Ovary (tissue), 9 donors: Measurements from ENCODE around the gene ARRB2. TPM values are rescaled to one million over a fixed set of nuclear protein-coding genes. Genes with fewer than 3 reads are reported as not detected.

Experiments used
- DNase-seq, 5 donors: peaks; one replicate each; pipeline ENCODE4 v3.0.0-alpha.2; 2019 to 2020
- H3K27ac ChIP-seq, 2 donors: fragments of 200-600 bp; one replicate each; pipeline versions ENCODE4 v1.5.1 to v1.8.0; 2019 to 2022
- H3K27me3 ChIP-seq: fragments of 200-600 bp; one replicate; pipeline ENCODE4 v1.8.0; 2022
- H3K36me3 ChIP-seq: fragments of 200-600 bp; sonication (generic); one replicate; pipeline ENCODE4 v1.5.1; 2019
- H3K4me1 ChIP-seq: one replicate; pipeline ENCODE4 v1.8.1; 2013; ENCODE audit warnings: mild to moderate bottlenecking, moderate library complexity; ENCODE audit not compliant: insufficient read depth
- H3K4me3 ChIP-seq: fragments of 200-600 bp; sonication (generic); one replicate; pipeline ENCODE4 v1.5.1; 2017
- H3K9me3 ChIP-seq, 2 donors: fragments of 200-600 bp in 1 of 2; sonication (generic) in 1 of 2; one replicate each; pipeline versions ENCODE4 v1.5.1 to v1.8.1; 2013 to 2019; ENCODE audit warnings: mild to moderate bottlenecking in 1 of 2, moderate library complexity in 1 of 2
- EP300 ChIP-seq: sonication (generic); formaldehyde crosslinking; IDR thresholded peaks from one replicate; pipeline ENCODE4 v1.6.1; 2017; ENCODE audit warnings: antibody characterized with exemption
- POLR2A ChIP-seq: fragments of 450-650 bp; IDR thresholded peaks from one replicate; pipeline ENCODE4 v1.6.1; 2017; ENCODE audit warnings: antibody characterized with exemption, mild to moderate bottlenecking, moderate library complexity
- WGBS, 3 donors: extraction: QIAGEN DNeasy Blood & Tissue Kit in 1 of 3; methylation state at CpG; one replicate each; pipeline versions ENCODE4 v1.1.5 to v1.1.7; 2013 to 2017; 5-methylcytosine and 5-hydroxymethylcytosine counted together
- intact Hi-C, 4 donors: fragments of 100-400 bp; cut with DNase I; formaldehyde crosslinking; loops; one replicate each; pipeline versions ENCODE4 v1.11.0 to v1.15.1; 2022 to 2023
- polyA plus RNA-seq, 2 donors: library from polyadenylated mRNA; stranded (reverse); fragments of 200-250 nt in 1 of 2; fragments of 350-450 nt in 1 of 2; fragmentation: Illumina TruSeq in 1 of 2; extraction: RNeasy Lipid Tissue Mini Kit (QIAGEN cat#74804) in 1 of 2; gene quantifications; one replicate each; pipeline ENCODE4 v1.2.3, GENCODE V29; 2013 to 2014
- total RNA-seq, 7 donors: library from RNA; depleted of rRNA in 2 of 7; stranded (reverse); fragments of >200 nt in 2 of 7; fragmentation: NEBNext Ultra II Directional in 3 of 7; extraction: Animal tissue kit (Norgen Biotek cat#: 25700) in 3 of 7; gene quantifications; one replicate each; pipeline versions ENCODE4 v1.1.0 to v1.2.4, GENCODE V29; 2016 to 2023
- TF ChIP-seq, protein P1 (sequence below), 3 donors: fragments of 450-650 bp in 2 of 3; fragments of 200-600 bp in 1 of 3; IDR thresholded peaks; one replicate each; pipeline versions ENCODE4 v1.5.1 to v1.8.0; 2016 to 2022; ENCODE audit warnings: antibody characterized with exemption in 3 of 3, mild to moderate bottlenecking in 1 of 3
- donor health status: DM: no; HTN: no; CAD: no; lungs with moderate emphysema.
- donor health status: DM: no; HTN: no; CAD: no.
- donor health status: Bipolar disorder and iron deficiency.
- donor health status: DM: yes; HTN: yes; CAD: no.
- donor health status: DM: no; HTN: no; CAD: no.
- donor health status: DM: yes; HTN: yes; CAD: no.

The ARRB2 gene
- total and polyA plus RNA-seq, 9 donors: 13.4 to 40.6 (median 30.6) TPM

GRCh38 chr17:4738136-4739121 lies 28.0 kb downstream of the ARRB2 start:
- no peaks in the 10 kb centered on the region for H3K36me3 ChIP-seq
- 30 to 33% (median 31%) methylated on average over 41 of the region's 41 CpGs for WGBS, 3 donors
- peak overlapping the region; percentile 51 for H3K4me3 ChIP-seq
- no peaks in the 10 kb centered on the region for H3K27me3 ChIP-seq
- intact Hi-C loops: loop anchor here in 1 of 4 donors (10.0 kb wide), 1 partner anchor 46 kb away; the partner anchor contains the start of genes GLTPD2 and VMO1
- DNase-seq: no peak
- TF ChIP-seq POLR2A (no peak), EP300 (no peak)
- TF ChIP-seq, protein P1, sequence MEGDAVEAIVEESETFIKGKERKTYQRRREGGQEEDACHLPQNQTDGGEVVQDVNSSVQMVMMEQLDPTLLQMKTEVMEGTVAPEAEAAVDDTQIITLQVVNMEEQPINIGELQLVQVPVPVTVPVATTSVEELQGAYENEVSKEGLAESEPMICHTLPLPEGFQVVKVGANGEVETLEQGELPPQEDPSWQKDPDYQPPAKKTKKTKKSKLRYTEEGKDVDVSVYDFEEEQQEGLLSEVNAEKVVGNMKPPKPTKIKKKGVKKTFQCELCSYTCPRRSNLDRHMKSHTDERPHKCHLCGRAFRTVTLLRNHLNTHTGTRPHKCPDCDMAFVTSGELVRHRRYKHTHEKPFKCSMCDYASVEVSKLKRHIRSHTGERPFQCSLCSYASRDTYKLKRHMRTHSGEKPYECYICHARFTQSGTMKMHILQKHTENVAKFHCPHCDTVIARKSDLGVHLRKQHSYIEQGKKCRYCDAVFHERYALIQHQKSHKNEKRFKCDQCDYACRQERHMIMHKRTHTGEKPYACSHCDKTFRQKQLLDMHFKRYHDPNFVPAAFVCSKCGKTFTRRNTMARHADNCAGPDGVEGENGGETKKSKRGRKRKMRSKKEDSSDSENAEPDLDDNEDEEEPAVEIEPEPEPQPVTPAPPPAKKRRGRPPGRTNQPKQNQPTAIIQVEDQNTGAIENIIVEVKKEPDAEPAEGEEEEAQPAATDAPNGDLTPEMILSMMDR (IDR thresholded peaks at IDR 0.05): no peak
- H3K9me3 ChIP-seq: no peaks in the 10 kb centered on the region
- H3K27ac ChIP-seq: no peak overlapping the region
- peaks cover 5% of the 10 kb centered on the region for H3K4me1 ChIP-seq

- 0 to 1% (median 1%) methylated on average over 60 to 100 of the region's 100 CpGs for WGBS, 3 donors
- intact Hi-C loops: loop anchor here in 1 of 4 donors (10.0 kb wide), 1 partner anchor 45 kb away; the partner anchor contains the start of genes GLTPD2 and VMO1
Observed at GRCh38 chr17:4739122-4740024, 28.9 kb downstream of the ARRB2 start, which contains the start of the genes CXCL16 and ZMYND15. Gene CXCL16 (minus strand): TSS chr17:4739928. CDS start chr17:4739339, 589 bp downstream. Gene ZMYND15 (plus strand): TSS chr17:4739833. CDS start chr17:4740549, 716 bp downstream.

GRCh38 chr17:4740025-4740351 lies 29.6 kb downstream of the ARRB2 start:
- WGBS, 3 donors: 2 to 7% (median 5%) methylated on average over 13 of the region's 13 CpGs
- H3K27me3 ChIP-seq: no peaks in the 10 kb centered on the region
- H3K4me1 ChIP-seq: peaks cover 5% of the 10 kb centered on the region
- no peaks in the 10 kb centered on the region for H3K9me3 ChIP-seq
- TF ChIP-seq EP300: no peak
- TF ChIP-seq, protein P1 (IDR thresholded peaks at IDR 0.05): no peak
- TF ChIP-seq POLR2A: no peak
- DNase-seq: no peak
- intact Hi-C loops: no loop called here
- peak overlapping the region; percentile 51 for H3K4me3 ChIP-seq
- peak overlapping the region in 1 of 2 donors; percentile 46 for H3K27ac ChIP-seq
- H3K36me3 ChIP-seq: no peaks in the 10 kb centered on the region

More at GRCh38 chr17:4739122-4740024, 28.9 kb downstream of the ARRB2 start, which contains the start of the genes CXCL16 and ZMYND15:
- no peak for TF ChIP-seq POLR2A
- H3K9me3 ChIP-seq: no peaks in the 10 kb centered on the region
- peaks cover 5% of the 10 kb centered on the region for H3K4me1 ChIP-seq
- H3K36me3 ChIP-seq: no peaks in the 10 kb centered on the region
- DNase-seq: peak; percentile 42 to 74 (median 57)
- no peaks in the 10 kb centered on the region for H3K27me3 ChIP-seq
- peak within 1 kb of the TSS in 1 of 2 donors; percentile 46 for H3K27ac ChIP-seq
- H3K4me3 ChIP-seq: peak within 1 kb of the TSS; percentile 51

- WGBS, 3 donors: 93 to 95% (median 95%) methylated on average over 8 of the region's 8 CpGs
Observed at GRCh38 chr17:4740584-4740983, 30.2 kb downstream of the ARRB2 start.

More at GRCh38 chr17:4740584-4740983, 30.2 kb downstream of the ARRB2 start:
- TF ChIP-seq EP300 (no peak), POLR2A (no peak)
- TF ChIP-seq, protein P1 (IDR thresholded peaks at IDR 0.05): no peak
- intact Hi-C loops: no loop called here
- Histone ChIP-seq H3K4me3 (no peak overlapping the region), H3K4me1 (peaks cover 5% of the 10 kb centered on the region), H3K27ac (no peak overlapping the region), H3K36me3 (no peaks in the 10 kb centered on the region), H3K27me3 (no peaks in the 10 kb centered on the region), H3K9me3 (no peaks in the 10 kb centered on the region)
- no peak for DNase-seq
